H9 (cell line): ENCODE data around the gene AATF. TPM values are rescaled to one million over a fixed set of nuclear protein-coding genes. Genes with fewer than 3 reads are reported as not detected.

ENCODE experiments used
- DNase-seq: peaks from one replicate; pipeline ENCODE4 v3.0.0-alpha.2; 2017
- H2AFZ ChIP-seq: one replicate; pipeline ENCODE4 v1.6.1; 2013; ENCODE audit warnings: mild to moderate bottlenecking, low read length, control low read depth, moderate library complexity
- H2AK5ac ChIP-seq: 2 replicates; pipeline ENCODE4 v1.6.1; 2013; ENCODE audit warnings: low read length, control low read depth, mixed read lengths; ENCODE audit not compliant: insufficient read length
- H2BK120ac ChIP-seq: one replicate; pipeline ENCODE4 v1.6.1; 2013; ENCODE audit warnings: low read depth, mild to moderate bottlenecking, low read length, control low read depth, inconsistent platforms; ENCODE audit not compliant: poor library complexity, severe bottlenecking
- H2BK12ac ChIP-seq: 2 replicates; pipeline ENCODE4 v1.6.1; 2013; ENCODE audit warnings: low read length, control low read depth, mixed read lengths, low read depth; ENCODE audit not compliant: insufficient read length
- H2BK15ac ChIP-seq: 2 replicates; pipeline ENCODE4 v1.6.1; 2013; ENCODE audit warnings: low read depth, low read length, control low read depth
- H2BK20ac ChIP-seq: one replicate; pipeline ENCODE4 v1.6.1; 2013; ENCODE audit warnings: low read depth, mild to moderate bottlenecking, low read length, control low read depth, inconsistent platforms; ENCODE audit not compliant: poor library complexity, severe bottlenecking
- H2BK5ac ChIP-seq: 2 replicates; pipeline ENCODE4 v1.6.1; 2013; ENCODE audit warnings: low read length, control low read depth, mixed read lengths; ENCODE audit not compliant: insufficient read length
- H3K14ac ChIP-seq: 2 replicates; pipeline ENCODE4 v1.6.1; 2013; ENCODE audit warnings: low read length, control low read depth; ENCODE audit not compliant: insufficient read depth
- H3K18ac ChIP-seq: 2 replicates; pipeline ENCODE4 v1.6.1; 2013; ENCODE audit warnings: low read depth, mild to moderate bottlenecking, mixed read lengths, low read length, control low read depth; ENCODE audit not compliant: insufficient read length
- H3K23ac ChIP-seq: 2 replicates; pipeline ENCODE4 v1.6.1; 2013; ENCODE audit warnings: low read length, control low read depth, mixed read lengths, low read depth; ENCODE audit not compliant: insufficient read length
- H3K23me2 ChIP-seq: 2 replicates; pipeline ENCODE4 v1.6.1; 2013; ENCODE audit warnings: low read depth, mild to moderate bottlenecking, mixed read lengths, low read length, control low read depth; ENCODE audit not compliant: insufficient read length, poor library complexity, severe bottlenecking
- H3K27ac ChIP-seq: 2 replicates; pipeline ENCODE4 v1.5.1; 2013; ENCODE audit warnings: low read length, control low read depth, mixed read lengths, low read depth; ENCODE audit not compliant: insufficient read length
- H3K27me3 ChIP-seq: 2 replicates; pipeline ENCODE4 v1.6.1; 2013; ENCODE audit warnings: low read length, control low read depth, inconsistent platforms; ENCODE audit not compliant: insufficient read depth
- H3K4ac ChIP-seq: 2 replicates; pipeline ENCODE4 v1.6.1; 2013; ENCODE audit warnings: low read depth, mild to moderate bottlenecking, control low read depth, inconsistent platforms, low read length, moderate library complexity
- H3K4me1 ChIP-seq: 2 replicates; pipeline ENCODE4 v1.6.1; 2013; ENCODE audit warnings: low read length, control low read depth, inconsistent platforms; ENCODE audit not compliant: insufficient read depth
- H3K4me2 ChIP-seq: 2 replicates; pipeline ENCODE4 v1.6.1; 2013; ENCODE audit warnings: low read length, control low read depth, mixed read lengths; ENCODE audit not compliant: insufficient read length, insufficient read depth
- H3K56ac ChIP-seq: 2 replicates; pipeline ENCODE4 v1.6.1; 2013; ENCODE audit warnings: low read depth, mild to moderate bottlenecking, mixed read lengths, low read length, control low read depth; ENCODE audit not compliant: insufficient read length
- H3K79me1 ChIP-seq: 2 replicates; pipeline ENCODE4 v1.6.1; 2013; ENCODE audit warnings: low read depth, mild to moderate bottlenecking, moderate library complexity, low read length, control low read depth, inconsistent platforms; ENCODE audit not compliant: insufficient read depth, poor library complexity, severe bottlenecking
- H3K79me2 ChIP-seq: 2 replicates; pipeline ENCODE4 v1.6.1; 2013; ENCODE audit warnings: low read length, control low read depth, inconsistent platforms; ENCODE audit not compliant: insufficient read depth
- H3K9ac ChIP-seq: 2 replicates; pipeline ENCODE4 v1.6.1; 2013; ENCODE audit warnings: low read length, control low read depth, mixed read lengths; ENCODE audit not compliant: insufficient read length; ENCODE audit errors: extremely low read depth
- H3K9me3 ChIP-seq: one replicate; pipeline ENCODE4 v1.6.1; 2013; ENCODE audit warnings: low read depth, low read length, inconsistent platforms; ENCODE audit not compliant: control insufficient read depth
- H3T11ph ChIP-seq: one replicate; pipeline ENCODE4 v1.6.1; 2013; ENCODE audit warnings: mild to moderate bottlenecking, low read length, control low read depth, inconsistent platforms
- H4K20me1 ChIP-seq: one replicate; pipeline ENCODE4 v1.6.1; 2013; ENCODE audit not compliant: control insufficient read depth, insufficient read length, insufficient read depth
- H4K5ac ChIP-seq: 2 replicates; pipeline ENCODE4 v1.6.1; 2013; ENCODE audit warnings: low read depth, mild to moderate bottlenecking, mixed read lengths, low read length, control low read depth; ENCODE audit not compliant: insufficient read length
- H4K8ac ChIP-seq: replicated peaks from 2 replicates; pipeline ENCODE4 v1.6.1; 2013; ENCODE audit warnings: low read length, control low read depth, mixed read lengths, low read depth; ENCODE audit not compliant: insufficient read length
- H4K91ac ChIP-seq: 2 replicates; pipeline ENCODE4 v1.6.1; 2013; ENCODE audit warnings: low read depth, mild to moderate bottlenecking, moderate library complexity, mixed read lengths, low read length, control low read depth; ENCODE audit not compliant: insufficient read length
- H3K27ac Mint-ChIP-seq, 3 experiments: 2 replicates in 2 of 3; 3 replicates in 1 of 3; pipeline ENCODE4 v1.8.0; 2020 to 2021; ENCODE audit warnings: mixed read lengths in 3 of 3, mild to moderate bottlenecking in 1 of 3, moderate library complexity in 1 of 3
- H3K27me3 Mint-ChIP-seq: 2 replicates; pipeline ENCODE4 v1.8.0; 2021; ENCODE audit warnings: low read depth, mild to moderate bottlenecking, moderate library complexity, mixed read lengths
- H3K36me3 Mint-ChIP-seq, 3 experiments: 2 replicates in 2 of 3; 3 replicates in 1 of 3; pipeline ENCODE4 v1.8.0; 2020 to 2021; ENCODE audit warnings: low read depth in 3 of 3, mixed read lengths in 3 of 3; ENCODE audit not compliant: insufficient read depth in 1 of 3
- H3K4me1 Mint-ChIP-seq, 2 experiments: 2 replicates each; pipeline ENCODE4 v1.8.0; 2020; ENCODE audit warnings: mixed read lengths in 2 of 2
- H3K4me3 Mint-ChIP-seq, 2 experiments: 2 replicates in 1 of 2; 3 replicates in 1 of 2; pipeline ENCODE4 v1.8.0; 2020 to 2021; ENCODE audit warnings: mild to moderate bottlenecking in 2 of 2, mixed read lengths in 2 of 2, moderate library complexity in 1 of 2
- H3K9me3 Mint-ChIP-seq, 2 experiments: 2 replicates in 1 of 2; 3 replicates in 1 of 2; pipeline ENCODE4 v1.8.0; 2020; ENCODE audit warnings: mild to moderate bottlenecking in 2 of 2, mixed read lengths in 2 of 2, moderate library complexity in 1 of 2
- WGBS: extraction: QIAGEN DNeasy Blood & Tissue Kit; methylation state at CpG from one replicate; pipeline ENCODE4 v1.1.7; 2013; ENCODE audit warnings: missing lambda C conversion rate, low lambda C conversion rate, mixed read lengths; ENCODE audit not compliant: insufficient read length; ENCODE audit errors: extremely low coverage; 5-methylcytosine and 5-hydroxymethylcytosine counted together
- total RNA-seq: library from RNA; stranded (reverse); gene quantifications from 2 replicates; pipeline ENCODE4 v1.2.1, GENCODE V29; 2021
- TF ChIP-seq, protein P1 (sequence below): fragments of 200-600 bp; sonication (generic); conservative IDR thresholded peaks from 3 replicates; pipeline ENCODE4 v1.8.0; 2021; ENCODE audit warnings: antibody characterized with exemption, mild to moderate bottlenecking

AATF gene
- total RNA-seq, 1 experiment from 2014 or later, result 69.6 TPM

GRCh38 chr17:37050920-37051319, 102.2 kb downstream of the AATF start:
- WGBS, result no CpG with 5 or more reads among the region's 5 CpGs
- Histone ChIP-seq H4K5ac (no peak overlapping the region), H3K4ac (no peak overlapping the region)

More at GRCh38 chr17:37050920-37051319, 102.2 kb downstream of the AATF start:
- H2BK20ac ChIP-seq, result no peak overlapping the region
- no peaks in the 10 kb centered on the region for H3K79me1 ChIP-seq
- no peak overlapping the region for H3K23ac ChIP-seq
- peak overlapping the region in 2 of 3 experiments; percentile 70 to 86; a peak in 4 of 7 replicates for H3K27ac Mint-ChIP-seq
- no peak overlapping the region for H2BK15ac ChIP-seq
- TF ChIP-seq, protein P1, sequence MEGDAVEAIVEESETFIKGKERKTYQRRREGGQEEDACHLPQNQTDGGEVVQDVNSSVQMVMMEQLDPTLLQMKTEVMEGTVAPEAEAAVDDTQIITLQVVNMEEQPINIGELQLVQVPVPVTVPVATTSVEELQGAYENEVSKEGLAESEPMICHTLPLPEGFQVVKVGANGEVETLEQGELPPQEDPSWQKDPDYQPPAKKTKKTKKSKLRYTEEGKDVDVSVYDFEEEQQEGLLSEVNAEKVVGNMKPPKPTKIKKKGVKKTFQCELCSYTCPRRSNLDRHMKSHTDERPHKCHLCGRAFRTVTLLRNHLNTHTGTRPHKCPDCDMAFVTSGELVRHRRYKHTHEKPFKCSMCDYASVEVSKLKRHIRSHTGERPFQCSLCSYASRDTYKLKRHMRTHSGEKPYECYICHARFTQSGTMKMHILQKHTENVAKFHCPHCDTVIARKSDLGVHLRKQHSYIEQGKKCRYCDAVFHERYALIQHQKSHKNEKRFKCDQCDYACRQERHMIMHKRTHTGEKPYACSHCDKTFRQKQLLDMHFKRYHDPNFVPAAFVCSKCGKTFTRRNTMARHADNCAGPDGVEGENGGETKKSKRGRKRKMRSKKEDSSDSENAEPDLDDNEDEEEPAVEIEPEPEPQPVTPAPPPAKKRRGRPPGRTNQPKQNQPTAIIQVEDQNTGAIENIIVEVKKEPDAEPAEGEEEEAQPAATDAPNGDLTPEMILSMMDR, result no peak
- no peaks in the 10 kb centered on the region; a peak in 1 of 5 replicates for H3K9me3 Mint-ChIP-seq
- H3K56ac ChIP-seq, result no peak overlapping the region
- H4K91ac ChIP-seq, result no peak overlapping the region
- H2AK5ac ChIP-seq, result no peak overlapping the region
- no peaks in the 10 kb centered on the region for H3K23me2 ChIP-seq
- no peak overlapping the region; the same call in 1 of the 2 replicates for H3K14ac ChIP-seq
- no peak overlapping the region for H3K27ac ChIP-seq
- H3K4me3 Mint-ChIP-seq, result no peak overlapping the region
- no peak overlapping the region for H2BK5ac ChIP-seq
- peaks cover 0 to 15% (median 12%) of the 10 kb centered on the region in 3 experiments; a peak in 4 of 7 replicates for H3K36me3 Mint-ChIP-seq
- DNase-seq, result no peak
- H2AFZ ChIP-seq, result no peak overlapping the region
- H3T11ph ChIP-seq, result no peak overlapping the region
- H3K4me2 ChIP-seq, result no peak overlapping the region
- no peaks in the 10 kb centered on the region for H3K9me3 ChIP-seq
- no peak overlapping the region for H2BK12ac ChIP-seq
- no peak overlapping the region for H3K18ac ChIP-seq
- H3K4me1 ChIP-seq, result peaks cover 10% of the 10 kb centered on the region
- no peak overlapping the region for H2BK120ac ChIP-seq
- no peak overlapping the region for H4K8ac ChIP-seq
- H3K79me2 ChIP-seq, result no peaks in the 10 kb centered on the region
- H3K27me3 Mint-ChIP-seq, result no peaks in the 10 kb centered on the region; the same call in 1 of the 2 replicates
- no peaks in the 10 kb centered on the region for H4K20me1 ChIP-seq
- H3K9ac ChIP-seq, result no peak overlapping the region
- no peaks in the 10 kb centered on the region for H3K27me3 ChIP-seq
- H3K4me1 Mint-ChIP-seq, result peaks cover 49 to 50% of the 10 kb centered on the region in 2 experiments
